GM03348 (cell line): ENCODE results near the gene POU2F1.
"Not testable (repeated sequence)": the region's sequence is repeated elsewhere in the genome, so short reads cannot be mapped to it uniquely, and the experiment has no call there.

Source experiments
- DNase-seq: peaks from one replicate; pipeline ENCODE4 v3.0.0; 2012; ENCODE audit warnings: low spot score

POU2F1 gene

DNA sequence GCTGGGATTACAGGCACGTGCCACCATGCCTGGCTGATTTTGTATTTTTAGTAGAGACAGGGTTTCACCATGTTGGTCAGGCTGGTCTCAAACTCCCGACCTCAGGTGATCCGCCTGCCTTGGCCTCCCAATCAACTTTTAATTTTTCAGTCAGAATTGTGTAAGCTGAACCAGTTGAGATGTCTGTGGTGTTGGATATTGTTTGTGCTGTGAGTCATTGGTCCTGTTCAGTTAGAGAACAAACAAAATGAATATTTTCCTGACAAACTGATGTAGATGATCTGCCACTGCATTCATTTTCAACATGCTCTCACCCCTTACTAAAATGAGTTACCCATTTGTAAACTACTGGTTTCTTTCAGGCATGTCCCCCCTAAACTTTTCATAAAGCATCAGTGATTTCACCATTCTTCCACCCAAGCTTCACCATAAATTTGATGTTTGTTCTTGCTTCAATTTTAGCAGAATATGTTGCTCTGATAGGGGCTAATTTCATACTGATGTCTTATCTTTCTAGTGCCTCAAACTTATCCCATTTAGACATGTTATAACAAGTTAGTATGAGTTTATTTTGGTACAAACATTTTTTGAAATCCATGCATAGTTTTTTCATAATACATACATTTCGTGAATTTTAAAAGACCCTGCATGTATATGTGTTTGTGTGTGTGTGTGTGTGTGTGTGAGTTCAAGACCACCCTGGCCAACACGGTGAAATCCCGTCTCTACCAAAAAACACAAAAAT, 15.2 kb upstream of the POU2F1 start:
- DNase-seq: not testable (repeated sequence)

DNA sequence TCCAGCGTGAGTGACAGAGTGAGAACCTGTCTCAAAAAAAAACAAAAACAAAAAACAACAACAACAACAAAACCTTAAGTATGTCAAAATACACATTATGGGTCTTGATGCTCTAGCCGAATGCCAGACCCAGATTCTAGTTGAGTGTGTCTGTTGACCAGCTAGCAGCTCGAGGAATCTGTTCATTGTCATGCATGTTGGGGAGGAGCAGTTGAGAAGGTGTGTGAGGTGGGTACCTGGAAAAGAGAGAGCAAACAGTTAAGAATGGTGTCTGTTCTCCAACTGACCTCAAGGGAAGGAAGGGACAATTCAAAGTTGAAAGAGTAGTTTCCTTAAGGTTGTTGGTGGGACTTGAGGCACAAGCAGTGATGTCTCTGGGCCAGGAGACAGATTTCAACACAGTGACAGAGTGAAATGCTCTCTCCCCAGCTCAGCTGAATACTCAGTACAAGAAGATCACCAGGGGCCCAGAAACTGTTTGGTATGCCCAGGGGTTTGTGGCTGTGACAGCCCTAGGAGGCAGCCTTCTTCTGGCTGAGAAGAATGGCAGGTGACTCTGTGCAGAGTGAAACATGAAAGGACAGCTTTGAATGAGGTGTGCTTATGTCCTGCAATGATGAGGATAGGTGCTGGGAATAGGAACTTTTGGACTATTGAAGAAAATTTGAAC, 14.4 kb upstream of the POU2F1 start:
- no peak for DNase-seq

DNA sequence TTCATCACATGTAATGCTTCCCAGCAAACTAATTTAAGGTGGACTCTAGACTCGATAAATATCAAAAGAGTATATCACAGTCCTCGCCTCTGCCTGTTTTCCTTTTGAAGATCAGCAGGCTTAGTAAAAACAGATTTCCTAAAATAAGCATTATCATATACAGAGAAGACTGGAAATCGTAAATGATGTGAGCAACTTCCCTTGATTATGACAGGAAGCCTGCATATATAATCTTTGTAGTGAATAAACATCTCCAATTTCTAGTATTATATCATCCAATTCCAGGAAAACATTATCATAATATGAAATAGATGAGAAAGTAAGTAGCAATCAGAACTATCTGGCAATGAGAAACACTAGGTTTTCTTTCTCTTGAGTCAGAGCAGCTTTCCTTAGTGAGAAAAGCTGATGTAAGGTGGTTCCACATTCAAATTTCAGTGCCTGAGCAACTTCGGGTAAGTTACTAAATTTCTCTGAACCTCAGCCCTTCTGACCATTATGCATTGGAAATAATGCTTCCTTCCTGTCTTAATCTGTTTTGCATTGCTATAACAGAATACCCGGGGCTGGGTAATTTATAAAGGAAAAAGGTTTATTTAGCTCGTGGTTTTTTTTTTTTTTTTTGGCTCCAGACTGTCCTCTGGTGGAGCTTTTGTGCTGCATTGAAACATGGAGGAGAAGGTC, 12.6 kb upstream of the POU2F1 start:
- DNase-seq: no peak

DNA sequence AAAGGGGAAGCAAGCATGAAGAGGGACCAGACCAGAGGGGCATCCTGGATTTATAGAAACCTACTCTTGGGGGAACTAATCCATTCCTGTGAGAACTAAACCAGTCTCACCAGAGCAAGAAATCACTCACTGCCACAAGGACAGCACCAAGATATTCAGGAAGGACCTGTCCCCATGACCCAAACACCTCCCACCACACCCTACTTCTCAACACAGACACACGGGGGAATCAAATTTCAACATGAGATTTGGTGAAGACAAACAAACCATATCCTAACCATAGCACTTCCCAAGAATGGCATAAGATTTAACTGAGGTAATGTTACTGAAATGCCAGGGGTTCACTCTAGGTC, 12.1 kb upstream of the POU2F1 start:
- no peak for DNase-seq

DNA sequence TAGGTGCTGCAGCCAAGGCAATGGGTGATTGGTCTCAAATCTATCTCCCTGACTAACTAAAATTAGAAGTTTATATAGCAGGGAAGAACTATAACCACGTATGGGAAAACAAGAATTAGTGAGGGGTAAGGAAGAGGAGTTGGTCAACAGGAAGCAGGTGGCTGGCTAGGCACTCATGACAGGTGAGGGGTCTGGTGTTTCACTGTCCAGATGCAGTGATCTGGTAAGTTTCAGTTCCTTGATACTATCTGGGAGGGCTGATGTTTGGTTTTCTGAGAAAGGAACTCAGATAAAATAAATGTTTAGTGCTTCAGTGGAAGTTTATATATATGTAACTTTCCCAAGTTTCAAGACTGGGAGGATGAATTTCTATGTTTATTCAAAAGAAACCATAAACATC, 11.6 kb upstream of the POU2F1 start:
- no peak for DNase-seq

DNA sequence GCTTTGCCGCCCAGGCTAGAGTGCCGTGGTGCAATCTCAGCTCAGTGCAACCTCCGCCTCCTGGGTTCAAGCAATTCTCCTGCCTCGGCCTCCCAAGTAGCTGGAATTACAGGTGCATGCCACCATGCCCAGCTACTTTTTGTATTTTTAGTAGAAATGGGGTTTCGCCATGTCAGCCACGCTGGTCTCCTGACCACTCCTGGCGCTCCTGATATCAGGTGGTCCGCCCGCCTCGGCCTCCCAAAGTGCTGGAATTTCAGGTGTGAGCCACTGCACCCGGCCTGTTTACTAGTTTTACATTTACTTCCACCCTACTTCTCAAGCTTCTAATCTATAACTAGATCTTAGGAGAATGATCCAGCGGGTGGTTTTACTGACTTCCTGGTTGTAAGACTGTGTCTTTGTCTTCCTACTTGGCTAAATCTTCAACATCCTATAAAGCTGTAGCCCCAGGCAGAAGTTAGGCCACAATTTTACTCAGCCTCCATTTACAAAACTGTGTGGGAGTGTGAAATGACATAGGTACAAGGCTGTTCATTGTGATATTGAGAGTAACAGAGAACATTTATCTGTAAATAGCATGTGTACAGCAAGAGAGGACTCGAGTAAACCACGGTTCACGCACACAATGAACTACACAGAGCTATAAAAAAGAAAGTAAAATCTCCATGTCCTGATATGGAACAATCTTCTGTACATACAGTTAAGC, 9.6 kb upstream of the POU2F1 start:
- no peak for DNase-seq

DNA sequence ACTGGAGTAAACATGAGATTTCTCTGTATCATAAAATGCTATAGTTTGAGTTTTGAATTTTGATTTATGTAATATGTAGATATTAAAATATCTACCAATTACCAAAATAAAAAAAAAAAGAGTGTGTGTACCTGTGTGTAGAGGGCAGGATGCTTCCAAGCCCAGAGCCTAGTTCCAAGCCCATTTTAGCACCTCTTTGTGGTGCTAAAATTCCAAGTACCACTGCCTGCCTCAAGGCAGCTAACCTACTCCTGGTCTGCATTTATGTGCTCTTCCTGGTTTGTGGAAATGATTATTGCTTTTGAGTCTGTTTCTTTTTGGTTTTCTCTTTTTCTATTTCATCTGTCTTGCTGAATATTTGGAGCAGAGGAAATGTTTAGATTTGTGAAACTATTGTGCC, 8.7 kb upstream of the POU2F1 start:
- no peak for DNase-seq

DNA sequence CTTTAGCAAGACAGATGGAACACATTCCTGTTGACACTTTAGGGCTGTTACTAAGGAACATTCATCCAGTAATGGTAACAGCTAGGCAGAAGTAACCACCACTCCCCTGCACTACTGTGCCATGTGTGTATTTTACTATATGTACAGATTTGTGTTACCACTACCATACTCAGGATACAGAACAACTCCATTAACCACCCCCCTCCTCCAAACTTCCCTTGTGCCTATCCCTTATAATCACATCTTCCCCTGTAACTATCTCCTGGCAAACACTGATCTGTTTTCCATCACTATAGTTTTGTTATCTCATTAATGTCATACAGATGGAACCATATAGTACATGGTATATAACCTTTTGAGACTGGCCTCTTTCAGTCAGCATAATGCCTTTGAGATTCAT, 3.9 kb upstream of the POU2F1 start:
- no peak for DNase-seq

DNA sequence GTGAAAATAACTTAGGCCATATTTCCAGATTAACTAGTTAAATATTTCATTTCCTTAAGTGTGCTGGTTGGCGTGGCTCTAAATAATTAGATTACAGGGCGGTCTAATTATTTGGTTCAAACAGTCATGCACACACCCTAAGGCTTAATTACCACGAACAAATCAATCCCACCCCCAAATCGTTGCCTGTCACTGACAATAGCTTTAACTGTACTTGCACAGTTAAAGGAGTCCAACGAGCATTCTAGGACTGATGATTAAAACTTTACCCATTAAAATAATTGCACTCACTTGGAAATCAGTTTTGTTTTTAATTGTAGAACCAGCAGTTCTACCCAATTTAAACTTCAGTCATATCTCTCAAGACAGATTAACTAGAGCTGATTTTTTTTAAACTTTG, 1.5 kb upstream of the POU2F1 start:
- no peak for DNase-seq

DNA sequence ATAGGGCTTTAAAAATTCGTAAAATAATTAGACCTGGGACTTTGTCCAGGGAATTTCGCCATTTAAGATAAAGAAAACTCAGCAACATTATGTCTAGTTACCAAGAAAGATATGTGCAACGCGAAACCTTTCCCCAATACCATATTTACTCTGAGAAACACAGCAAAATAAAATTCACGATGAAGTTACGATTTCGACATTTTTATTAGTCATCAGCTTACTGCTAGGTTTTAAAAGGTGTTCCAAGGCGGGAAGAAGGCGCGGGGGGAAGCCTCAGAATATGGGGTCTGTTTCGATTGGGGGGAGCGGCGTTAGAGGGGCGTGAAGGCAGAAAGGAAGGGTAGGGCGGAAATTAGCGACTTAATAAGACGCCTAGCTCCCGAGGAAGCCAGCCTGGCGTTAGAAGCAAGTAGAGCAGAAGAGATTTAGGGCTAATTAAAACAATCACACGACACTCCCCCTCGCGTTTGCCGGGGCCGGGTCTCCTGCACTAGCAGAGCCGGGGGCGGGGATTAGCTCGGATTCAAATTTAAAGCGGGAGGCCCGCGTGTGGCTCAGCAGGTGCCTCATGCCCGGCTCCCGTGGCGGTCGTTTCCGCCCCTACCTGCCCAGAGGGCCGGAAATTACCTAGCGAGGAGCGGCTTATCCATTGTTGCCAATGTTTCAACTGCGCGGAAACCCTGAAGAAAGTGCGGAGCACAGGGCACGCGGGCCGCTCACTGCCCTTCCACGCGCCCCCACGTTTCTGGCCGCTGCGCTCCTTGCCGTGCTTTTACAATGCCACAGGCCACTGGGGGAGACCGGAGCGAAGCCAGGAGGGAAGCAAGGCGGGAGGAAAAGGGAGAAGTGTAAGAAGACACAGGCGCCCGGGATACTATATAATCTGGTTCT, 795 bp upstream of the POU2F1 start:
- peak; percentile 59 for DNase-seq

DNA sequence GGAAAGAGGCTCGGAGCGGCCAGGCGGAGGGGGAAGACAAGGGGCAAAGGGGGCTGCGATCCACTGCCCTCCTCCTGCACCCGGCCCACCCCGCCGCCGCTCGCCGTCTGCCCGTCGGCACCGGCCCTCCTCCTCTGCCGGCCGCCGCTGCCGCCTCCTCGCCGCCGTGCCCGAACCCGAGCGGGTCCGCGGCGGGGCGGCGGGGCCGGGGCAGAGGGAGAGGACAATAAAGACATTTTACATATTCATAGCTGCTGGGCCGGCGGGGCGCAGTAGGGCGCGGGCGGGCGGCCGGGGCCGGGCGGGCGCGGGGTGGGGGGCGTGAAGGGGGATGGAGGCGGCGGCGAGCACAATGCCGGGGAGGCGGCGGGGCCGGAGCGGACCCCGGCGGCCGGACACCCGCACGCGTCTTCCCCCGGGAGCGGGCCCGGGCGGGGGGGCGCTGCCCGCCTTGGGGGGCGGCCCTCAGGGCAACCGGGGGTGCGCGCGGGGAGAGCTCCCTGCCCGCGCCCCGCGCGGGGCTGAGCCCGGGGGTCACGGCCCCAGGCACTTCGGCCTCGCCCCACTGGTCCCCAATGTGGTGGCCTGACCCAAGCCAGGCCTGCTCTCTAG, 546 bp downstream of the POU2F1 start:
- peak; percentile 42 for DNase-seq

DNA sequence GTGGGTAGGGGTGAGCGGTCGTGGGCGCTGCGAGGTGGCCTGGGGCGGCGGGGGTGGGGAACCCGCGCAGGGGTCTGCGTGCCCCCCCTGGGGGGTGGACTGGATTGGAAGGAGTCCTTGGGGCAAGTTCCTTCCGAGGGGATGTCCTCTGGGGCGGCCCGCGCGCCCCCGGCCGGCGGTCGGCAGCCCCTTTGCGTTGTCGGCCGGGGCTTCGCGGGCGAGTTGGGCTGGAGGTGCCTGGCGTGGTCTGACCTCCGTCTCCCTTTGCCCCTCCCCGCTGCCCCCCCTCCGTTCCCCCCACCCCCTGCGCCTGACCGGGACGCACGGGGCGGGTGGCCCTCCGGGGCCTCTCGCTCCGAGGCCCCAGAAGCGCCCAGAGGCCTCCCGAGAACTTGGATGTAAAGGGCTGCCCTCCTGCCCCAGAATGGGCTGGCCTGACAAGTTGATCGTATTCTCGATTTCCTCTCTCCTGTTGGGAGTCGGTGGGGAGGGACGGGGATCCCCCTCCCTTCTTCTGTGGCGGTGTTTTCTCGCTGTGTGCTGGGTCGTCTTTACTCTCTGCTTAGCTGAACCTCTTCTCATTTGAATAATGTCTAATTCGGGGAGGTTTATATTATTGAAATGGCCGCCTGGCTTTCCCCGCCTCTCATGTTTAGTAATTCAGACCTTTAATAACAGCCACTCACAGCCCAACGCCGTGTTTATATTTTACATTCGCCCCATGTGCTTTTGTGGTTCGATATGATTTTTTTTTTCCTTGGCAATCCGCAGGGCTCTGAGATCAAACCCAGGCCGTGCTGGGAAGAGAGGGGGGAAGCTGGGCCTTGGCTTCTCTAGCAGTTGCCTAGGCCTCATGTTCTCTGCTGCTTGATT, 1.3 kb downstream of the POU2F1 start:
- DNase-seq: peak; percentile 50

DNA sequence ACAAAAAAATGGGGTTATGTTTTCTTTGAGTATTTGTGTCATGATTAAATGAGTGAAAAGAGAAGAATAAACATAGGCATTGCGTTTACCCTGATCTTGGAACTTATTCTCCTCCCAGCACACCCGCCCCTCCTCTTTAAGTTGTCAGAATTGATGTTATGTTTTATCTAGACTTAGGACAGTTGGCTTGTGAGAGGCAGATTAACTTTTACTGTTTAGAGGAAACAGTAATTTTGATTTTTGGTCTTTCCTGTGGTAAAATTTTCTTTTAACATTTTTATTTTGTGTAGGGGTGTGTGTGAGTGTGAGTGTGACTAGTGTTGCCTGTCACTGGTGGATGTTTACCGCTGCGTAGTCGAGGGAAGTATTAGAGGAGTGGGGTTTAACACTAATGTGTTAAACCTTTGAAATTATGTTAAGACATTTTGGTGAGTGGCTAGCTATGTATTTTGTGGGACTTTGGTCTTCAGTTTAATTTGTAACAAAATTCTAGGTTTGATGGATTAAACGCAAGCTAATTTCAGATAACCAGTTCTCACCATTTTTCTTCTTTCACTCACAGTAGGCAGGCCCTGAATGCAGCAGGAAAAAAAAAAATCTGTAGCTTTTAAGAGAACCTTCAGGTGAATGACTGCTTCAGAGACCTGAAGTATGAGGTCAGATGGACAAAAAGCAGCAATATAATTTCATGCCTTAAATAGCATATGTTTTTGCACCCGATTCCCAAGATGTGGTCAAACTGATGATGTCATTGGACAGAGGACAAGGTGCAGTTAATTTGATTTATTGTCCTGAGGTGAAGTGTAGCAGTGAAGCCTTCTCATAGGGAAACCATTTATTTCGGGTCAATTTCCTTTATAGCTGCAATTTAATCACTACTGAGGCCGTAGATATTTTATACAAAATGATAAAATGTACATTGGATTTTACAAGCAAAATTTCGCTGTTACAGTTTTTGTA, 2.7 kb downstream of the POU2F1 start:
- no peak for DNase-seq

DNA sequence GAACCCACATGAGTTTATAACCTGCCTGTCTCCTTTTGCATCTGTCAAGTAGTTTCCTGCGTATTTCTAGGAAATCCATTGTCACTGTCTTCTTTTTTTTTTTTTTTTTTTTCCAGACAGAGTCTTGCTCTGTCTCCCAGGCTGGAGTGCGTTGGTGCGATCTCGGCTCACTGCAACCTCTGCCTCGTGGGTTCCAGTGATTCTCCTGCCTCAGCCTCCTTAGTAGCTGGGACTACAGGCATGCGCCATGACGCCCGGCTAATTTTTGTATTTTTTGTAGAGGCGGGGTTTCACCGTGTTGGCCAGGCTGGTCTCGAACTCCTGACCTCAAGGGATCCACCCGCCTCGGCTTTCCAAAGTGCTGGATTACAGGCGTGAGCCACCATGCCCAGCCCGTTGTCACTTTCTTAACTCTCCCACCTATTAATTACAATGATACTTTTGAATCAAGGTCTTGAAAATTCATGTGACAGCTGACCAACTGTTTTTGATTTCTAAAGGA, 4.1 kb downstream of the POU2F1 start:
- not testable (repeated sequence) for DNase-seq

DNA sequence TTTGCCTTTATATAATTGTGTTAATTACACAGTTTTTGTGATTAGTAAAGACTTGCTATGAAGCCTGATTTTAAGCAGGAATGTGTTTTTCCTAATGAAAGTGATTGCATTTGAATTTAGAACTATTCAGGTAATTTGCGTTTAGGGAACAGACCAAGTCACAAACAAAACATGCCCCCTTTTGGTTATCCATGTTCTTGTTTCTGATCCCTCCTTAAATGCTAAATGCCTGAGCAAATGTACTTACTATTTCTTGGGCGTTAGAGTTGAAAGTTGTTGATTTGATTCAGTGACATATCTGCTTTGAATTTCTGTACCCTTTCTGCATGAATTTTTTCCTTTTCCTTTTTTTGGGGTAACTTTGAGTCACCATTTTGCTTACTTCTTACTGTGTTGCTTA, 5.2 kb downstream of the POU2F1 start:
- no peak for DNase-seq

DNA sequence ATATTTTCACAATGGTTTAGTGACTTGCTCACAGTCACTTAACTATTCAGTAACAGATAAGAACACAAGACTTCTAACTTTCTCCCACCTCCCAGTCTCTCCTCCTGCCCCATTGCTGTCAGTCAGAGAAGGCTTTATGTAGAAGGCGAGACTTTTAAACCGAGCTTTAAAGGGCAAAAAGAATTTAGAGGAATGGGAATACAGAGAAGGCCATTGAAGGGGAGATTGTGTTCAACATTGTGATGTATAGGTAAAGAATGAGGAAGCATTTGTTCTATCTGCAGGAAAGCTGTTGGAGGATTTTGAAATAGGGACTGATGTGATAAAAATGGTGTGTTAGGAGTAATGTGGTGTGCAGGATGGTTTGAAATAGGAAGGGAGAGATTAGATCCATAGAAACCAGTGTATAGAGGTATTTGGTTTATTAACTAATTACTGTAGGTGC, 7.3 kb downstream of the POU2F1 start:
- DNase-seq: no peak

DNA sequence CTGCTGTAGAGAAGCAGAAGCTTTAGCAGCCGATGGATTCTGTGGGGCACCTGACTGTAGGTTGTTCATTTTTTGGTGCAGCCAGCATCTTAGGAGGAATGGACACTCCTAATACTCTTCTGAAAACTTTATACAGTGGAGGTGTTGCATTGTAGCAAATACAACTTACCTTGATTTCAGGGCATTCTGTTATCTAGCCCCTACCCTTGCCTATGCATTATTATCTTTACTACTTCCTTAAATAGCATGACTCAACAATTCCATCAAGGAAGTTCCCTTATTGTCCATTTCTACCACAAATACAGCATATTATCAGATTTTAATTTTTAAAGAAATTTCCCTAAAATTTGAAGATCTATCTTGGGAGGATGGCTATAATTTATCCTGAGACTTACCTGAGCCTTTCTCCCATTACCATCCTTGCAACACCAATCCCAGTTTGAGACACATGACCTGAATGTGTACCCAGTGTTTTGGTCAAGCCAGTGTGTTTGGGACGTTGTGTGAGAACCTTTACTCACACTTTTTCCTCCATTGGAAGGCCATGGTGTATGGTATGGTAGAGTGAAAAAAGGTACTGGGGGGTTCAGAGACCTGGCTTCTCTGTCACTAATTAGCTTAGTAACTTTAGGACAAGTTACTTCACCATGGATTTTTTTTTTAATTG, 9.2 kb downstream of the POU2F1 start:
- no peak for DNase-seq

DNA sequence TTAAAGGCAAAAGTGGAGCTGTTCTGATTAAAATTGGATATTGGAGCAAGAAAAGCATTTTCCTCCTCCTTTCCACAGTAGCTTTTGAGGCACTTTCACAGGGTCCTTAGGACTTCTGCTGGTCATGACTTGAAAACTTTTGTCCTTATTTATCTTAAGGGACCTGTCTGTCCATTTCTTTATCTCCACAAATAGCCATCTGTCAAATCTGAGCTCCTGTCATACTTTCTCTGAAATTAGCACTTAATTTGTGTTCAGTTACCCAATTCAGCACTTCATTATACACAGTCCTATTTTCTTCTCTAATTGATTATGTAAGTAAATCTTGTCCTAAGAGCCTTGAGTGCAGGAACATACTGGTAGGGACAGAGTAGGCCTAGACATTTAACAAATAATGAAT, 9.8 kb downstream of the POU2F1 start:
- no peak for DNase-seq
